Uterus (tissue), 2 donors: ENCODE measurements around the gene COL4A4.
"Not testable (repeated sequence)": the region's sequence is repeated elsewhere in the genome, so short reads cannot be mapped to it uniquely, and the experiment has no call there.

Experiments
- CTCF ChIP-seq, 4 experiments: fragments of 200-600 bp in 2 of 4; fragments of 450-650 bp in 2 of 4; sonication (generic) in 2 of 4; IDR thresholded peaks; one replicate each; pipeline ENCODE4 v1.5.1; 2016 to 2019; ENCODE audit warnings: antibody characterized with exemption in 4 of 4, mild to moderate bottlenecking in 2 of 4, moderate library complexity in 1 of 4
- POLR2A ChIP-seq, 2 donors: fragments of 450-650 bp; IDR thresholded peaks; one replicate each; pipeline ENCODE4 v1.6.1; 2016; ENCODE audit warnings: antibody characterized with exemption in 2 of 2, mild to moderate bottlenecking in 1 of 2, moderate library complexity in 1 of 2

- not testable (repeated sequence) for TF ChIP-seq CTCF, POLR2A (IDR thresholded peaks at IDR 0.05)
These were observed 98.9 kb downstream of the COL4A4 start for GRCh38 chr2:227065065-227065464.
